Measurements from ENCODE around the gene RBM4B. TPM values are rescaled to one million over a fixed set of nuclear protein-coding genes. Genes with fewer than 3 reads are reported as not detected.

RBM4B gene
- total RNA-seq, 2 experiments from 2014 or later: 29.1 to 38.3 TPM

DNA sequence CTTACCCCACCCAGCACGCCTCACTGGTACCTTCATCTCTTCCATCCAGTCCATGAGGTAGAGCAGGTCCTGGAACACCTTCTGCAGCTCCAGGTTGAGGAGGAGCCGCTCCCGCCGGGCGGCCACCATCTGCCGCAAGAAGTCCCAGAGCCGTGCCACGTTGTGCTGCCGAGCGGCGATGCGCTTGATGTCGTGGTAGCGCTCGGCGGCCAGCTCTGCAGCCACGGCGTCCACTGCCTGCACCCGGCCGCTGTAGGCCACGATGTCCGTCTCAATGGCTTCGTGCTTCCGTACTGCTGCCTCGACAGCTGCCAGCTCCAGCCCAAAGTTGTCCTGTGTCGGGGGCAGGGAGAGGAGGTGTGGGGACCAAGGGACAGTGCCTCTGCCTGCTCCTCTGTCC lies 29.8 kb upstream of the RBM4B start:
- ChIA-PET CTCF (ENCODE audit: unreplicated experiment) (no interaction called here), POLR2A (interaction anchor here (0.6 kb wide), 1 partner anchor 122 kb away, joined by 4 read pairs; no protein-coding TSS in a partner anchor)
- H3K4me2 ChIP-seq (ENCODE audit: low read length): no peak overlapping the region
- H3K27ac ChIP-seq (ENCODE audit: low read depth, low read length, poor library complexity, severe bottlenecking): no peak overlapping the region
- no peaks in the 10 kb centered on the region for H3K36me3 ChIP-seq (ENCODE audit: insufficient read depth, low read length)
- no peaks in the 10 kb centered on the region for H3K4me1 ChIP-seq (ENCODE audit: insufficient read depth, low read length, poor library complexity, severe bottlenecking)
- intact Hi-C loops (cut with micrococcal nuclease; ENCODE audit: unreplicated experiment): no loop called here
- no peaks in the 10 kb centered on the region for H3K79me2 ChIP-seq (ENCODE audit: insufficient read depth, low read depth, low read length)
- H3K9me2 ChIP-seq (ENCODE audit: insufficient read depth, low read length): no peaks in the 10 kb centered on the region
- H2AFZ ChIP-seq (ENCODE audit: low read length): no peak overlapping the region
- no peaks in the 10 kb centered on the region for H3K9me3 ChIP-seq (ENCODE audit: low read length)
- no TSS peak for BruUV-seq (replicated peaks)
- H4K20me1 ChIP-seq (ENCODE audit: insufficient read depth, low read length): no peaks in the 10 kb centered on the region
- no peak overlapping the region for H3K4me3 ChIP-seq (ENCODE audit: low read depth, low read length, poor library complexity, severe bottlenecking)
- TF ChIP-seq EZH2phosphoT487 (IDR thresholded peaks at IDR 0.05; ENCODE audit: borderline replicate concordance, low read depth, low read length): no peak
- TF ChIP-seq, protein P1, sequence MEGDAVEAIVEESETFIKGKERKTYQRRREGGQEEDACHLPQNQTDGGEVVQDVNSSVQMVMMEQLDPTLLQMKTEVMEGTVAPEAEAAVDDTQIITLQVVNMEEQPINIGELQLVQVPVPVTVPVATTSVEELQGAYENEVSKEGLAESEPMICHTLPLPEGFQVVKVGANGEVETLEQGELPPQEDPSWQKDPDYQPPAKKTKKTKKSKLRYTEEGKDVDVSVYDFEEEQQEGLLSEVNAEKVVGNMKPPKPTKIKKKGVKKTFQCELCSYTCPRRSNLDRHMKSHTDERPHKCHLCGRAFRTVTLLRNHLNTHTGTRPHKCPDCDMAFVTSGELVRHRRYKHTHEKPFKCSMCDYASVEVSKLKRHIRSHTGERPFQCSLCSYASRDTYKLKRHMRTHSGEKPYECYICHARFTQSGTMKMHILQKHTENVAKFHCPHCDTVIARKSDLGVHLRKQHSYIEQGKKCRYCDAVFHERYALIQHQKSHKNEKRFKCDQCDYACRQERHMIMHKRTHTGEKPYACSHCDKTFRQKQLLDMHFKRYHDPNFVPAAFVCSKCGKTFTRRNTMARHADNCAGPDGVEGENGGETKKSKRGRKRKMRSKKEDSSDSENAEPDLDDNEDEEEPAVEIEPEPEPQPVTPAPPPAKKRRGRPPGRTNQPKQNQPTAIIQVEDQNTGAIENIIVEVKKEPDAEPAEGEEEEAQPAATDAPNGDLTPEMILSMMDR (conservative IDR thresholded peaks at IDR 0.05; ENCODE audit: low read length): no peak
- DNase-seq (ENCODE audit: low spot score): no peak

- Histone ChIP-seq H3K27ac (ENCODE audit: low read depth, low read length, poor library complexity, severe bottlenecking) (no peak overlapping the region), H4K20me1 (ENCODE audit: insufficient read depth, low read length) (no peaks in the 10 kb centered on the region), H3K9me3 (ENCODE audit: low read length) (no peaks in the 10 kb centered on the region), H3K4me1 (ENCODE audit: insufficient read depth, low read length, poor library complexity, severe bottlenecking) (no peaks in the 10 kb centered on the region), H2AFZ (ENCODE audit: low read length) (no peak overlapping the region), H3K79me2 (ENCODE audit: insufficient read depth, low read depth, low read length) (no peaks in the 10 kb centered on the region), H3K36me3 (ENCODE audit: insufficient read depth, low read length) (no peaks in the 10 kb centered on the region), H3K4me2 (ENCODE audit: low read length) (no peak overlapping the region), H3K4me3 (ENCODE audit: low read depth, low read length, poor library complexity, severe bottlenecking) (no peak overlapping the region), H3K9me2 (ENCODE audit: insufficient read depth, low read length) (no peaks in the 10 kb centered on the region)
- intact Hi-C loops (cut with micrococcal nuclease; ENCODE audit: unreplicated experiment): no loop called here
- no peak for DNase-seq (ENCODE audit: low spot score)
- POLR2A ChIA-PET: no interaction called here
- CTCF ChIA-PET (ENCODE audit: unreplicated experiment): no interaction called here
- no TSS peak for BruUV-seq (replicated peaks)
- TF ChIP-seq, protein P1 (conservative IDR thresholded peaks at IDR 0.05; ENCODE audit: low read length): no peak
- no peak for TF ChIP-seq EZH2phosphoT487 (IDR thresholded peaks at IDR 0.05; ENCODE audit: borderline replicate concordance, low read depth, low read length)
These were observed 29.3 kb upstream of the RBM4B start for GRCh38 chr11:66706989-66707388.

GRCh38 chr11:66705587-66706335 lies 28.1 kb upstream of the RBM4B start:
- Histone ChIP-seq H3K4me2 (ENCODE audit: low read length) (no peak overlapping the region), H3K4me1 (ENCODE audit: insufficient read depth, low read length, poor library complexity, severe bottlenecking) (no peaks in the 10 kb centered on the region), H3K9me2 (ENCODE audit: insufficient read depth, low read length) (no peaks in the 10 kb centered on the region), H3K36me3 (ENCODE audit: insufficient read depth, low read length) (no peaks in the 10 kb centered on the region), H4K20me1 (ENCODE audit: insufficient read depth, low read length) (no peaks in the 10 kb centered on the region), H3K79me2 (ENCODE audit: insufficient read depth, low read depth, low read length) (no peaks in the 10 kb centered on the region), H3K4me3 (ENCODE audit: low read depth, low read length, poor library complexity, severe bottlenecking) (no peak overlapping the region), H2AFZ (ENCODE audit: low read length) (no peak overlapping the region), H3K9me3 (ENCODE audit: low read length) (no peaks in the 10 kb centered on the region), H3K27ac (ENCODE audit: low read depth, low read length, poor library complexity, severe bottlenecking) (no peak overlapping the region)
- POLR2A ChIA-PET: no interaction called here
- intact Hi-C loops (cut with micrococcal nuclease; ENCODE audit: unreplicated experiment): no loop called here
- TF ChIP-seq EZH2phosphoT487 (IDR thresholded peaks at IDR 0.05; ENCODE audit: borderline replicate concordance, low read depth, low read length): no peak
- TF ChIP-seq, protein P1 (conservative IDR thresholded peaks at IDR 0.05; ENCODE audit: low read length): no peak
- no TSS peak for BruUV-seq (replicated peaks)
- CTCF ChIA-PET (ENCODE audit: unreplicated experiment): no interaction called here
- DNase-seq (ENCODE audit: low spot score): no peak

Data from OCI-LY7 (cell line).